WTC11 (cell line): ENCODE measurements around the gene MRPS17.

Experiments
- AFF4 ChIP-seq: sonication (generic); formaldehyde crosslinking; IDR thresholded peaks from 2 replicates; pipeline ENCODE4 v1.8.1; 2023; ENCODE audit warnings: mild to moderate bottlenecking, missing genetic modification reagents, borderline replicate concordance
- ERG ChIP-seq: fragments of 250-450 bp; sonication (Bioruptor Pico); IDR thresholded peaks from 2 replicates; pipeline ENCODE4 v1.8.0; 2021; ENCODE audit warnings: mild to moderate bottlenecking
- GTF2I ChIP-seq: fragments of 250-450 bp; sonication (Bioruptor Pico); conservative IDR thresholded peaks from 2 replicates; pipeline ENCODE4 v1.4.0; 2021; ENCODE audit warnings: mild to moderate bottlenecking
- JUN ChIP-seq: sonication (generic); formaldehyde crosslinking; IDR thresholded peaks from 2 replicates; pipeline ENCODE4 v1.8.0; 2023; ENCODE audit warnings: mild to moderate bottlenecking, missing genetic modification reagents
- NFE2L1 ChIP-seq: sonication (generic); formaldehyde crosslinking; IDR thresholded peaks from 2 replicates; pipeline ENCODE4 v1.8.1; 2023; ENCODE audit warnings: missing genetic modification reagents
- NR2C2 ChIP-seq: sonication (generic); formaldehyde crosslinking; IDR thresholded peaks from 2 replicates; pipeline ENCODE4 v1.8.0; 2022; ENCODE audit warnings: mild to moderate bottlenecking, missing genetic modification reagents
- USF1 ChIP-seq: sonication (generic); formaldehyde crosslinking; IDR thresholded peaks from 2 replicates; pipeline ENCODE4 v1.8.0; 2022; ENCODE audit warnings: mild to moderate bottlenecking, missing genetic modification reagents
- ZNF416 ChIP-seq: fragments of 250-450 bp; sonication (Bioruptor Pico); IDR thresholded peaks from 2 replicates; pipeline ENCODE4 v1.9.0; 2021; ENCODE audit warnings: mild to moderate bottlenecking, inconsistent platforms
- TF ChIP-seq, protein P1 (sequence below): fragments of 200-600 bp; IDR thresholded peaks from 2 replicates; pipeline ENCODE4 v1.8.0; 2022; ENCODE audit warnings: antibody characterized with exemption
- TF ChIP-seq, protein P2 (sequence below): sonication (generic); formaldehyde crosslinking; IDR thresholded peaks from 2 replicates; pipeline ENCODE4 v1.8.1; 2022; ENCODE audit warnings: low read depth, missing genetic modification reagents, borderline replicate concordance
- TF ChIP-seq, protein P3 (sequence below): sonication (generic); formaldehyde crosslinking; IDR thresholded peaks from 2 replicates; pipeline ENCODE4 v1.8.0; 2022; ENCODE audit warnings: missing genetic modification reagents
- TF ChIP-seq, protein P4 (sequence below): sonication (generic); formaldehyde crosslinking; IDR thresholded peaks from 2 replicates; pipeline ENCODE4 v1.8.0; 2022; ENCODE audit warnings: mild to moderate bottlenecking, missing genetic modification reagents
- TF ChIP-seq, protein P5 (sequence below): sonication (generic); formaldehyde crosslinking; IDR thresholded peaks from 2 replicates; pipeline ENCODE4 v1.8.1; 2022; ENCODE audit warnings: low read depth, mild to moderate bottlenecking, moderate library complexity, missing genetic modification reagents, borderline replicate concordance

GRCh38 chr7:55928006-55928767 lies 23.5 kb upstream of the MRPS17 start:
- TF ChIP-seq, protein P1, sequence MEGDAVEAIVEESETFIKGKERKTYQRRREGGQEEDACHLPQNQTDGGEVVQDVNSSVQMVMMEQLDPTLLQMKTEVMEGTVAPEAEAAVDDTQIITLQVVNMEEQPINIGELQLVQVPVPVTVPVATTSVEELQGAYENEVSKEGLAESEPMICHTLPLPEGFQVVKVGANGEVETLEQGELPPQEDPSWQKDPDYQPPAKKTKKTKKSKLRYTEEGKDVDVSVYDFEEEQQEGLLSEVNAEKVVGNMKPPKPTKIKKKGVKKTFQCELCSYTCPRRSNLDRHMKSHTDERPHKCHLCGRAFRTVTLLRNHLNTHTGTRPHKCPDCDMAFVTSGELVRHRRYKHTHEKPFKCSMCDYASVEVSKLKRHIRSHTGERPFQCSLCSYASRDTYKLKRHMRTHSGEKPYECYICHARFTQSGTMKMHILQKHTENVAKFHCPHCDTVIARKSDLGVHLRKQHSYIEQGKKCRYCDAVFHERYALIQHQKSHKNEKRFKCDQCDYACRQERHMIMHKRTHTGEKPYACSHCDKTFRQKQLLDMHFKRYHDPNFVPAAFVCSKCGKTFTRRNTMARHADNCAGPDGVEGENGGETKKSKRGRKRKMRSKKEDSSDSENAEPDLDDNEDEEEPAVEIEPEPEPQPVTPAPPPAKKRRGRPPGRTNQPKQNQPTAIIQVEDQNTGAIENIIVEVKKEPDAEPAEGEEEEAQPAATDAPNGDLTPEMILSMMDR = no peak
- TF ChIP-seq, protein P2, sequence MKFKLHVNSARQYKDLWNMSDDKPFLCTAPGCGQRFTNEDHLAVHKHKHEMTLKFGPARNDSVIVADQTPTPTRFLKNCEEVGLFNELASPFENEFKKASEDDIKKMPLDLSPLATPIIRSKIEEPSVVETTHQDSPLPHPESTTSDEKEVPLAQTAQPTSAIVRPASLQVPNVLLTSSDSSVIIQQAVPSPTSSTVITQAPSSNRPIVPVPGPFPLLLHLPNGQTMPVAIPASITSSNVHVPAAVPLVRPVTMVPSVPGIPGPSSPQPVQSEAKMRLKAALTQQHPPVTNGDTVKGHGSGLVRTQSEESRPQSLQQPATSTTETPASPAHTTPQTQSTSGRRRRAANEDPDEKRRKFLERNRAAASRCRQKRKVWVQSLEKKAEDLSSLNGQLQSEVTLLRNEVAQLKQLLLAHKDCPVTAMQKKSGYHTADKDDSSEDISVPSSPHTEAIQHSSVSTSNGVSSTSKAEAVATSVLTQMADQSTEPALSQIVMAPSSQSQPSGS (CRISPR knock-in tag) = no peak
- no peak for TF ChIP-seq ERG
- TF ChIP-seq ZNF416 (CRISPR knock-in tag) = no peak
- no peak for TF ChIP-seq USF1 (CRISPR knock-in tag)
- TF ChIP-seq, protein P3, sequence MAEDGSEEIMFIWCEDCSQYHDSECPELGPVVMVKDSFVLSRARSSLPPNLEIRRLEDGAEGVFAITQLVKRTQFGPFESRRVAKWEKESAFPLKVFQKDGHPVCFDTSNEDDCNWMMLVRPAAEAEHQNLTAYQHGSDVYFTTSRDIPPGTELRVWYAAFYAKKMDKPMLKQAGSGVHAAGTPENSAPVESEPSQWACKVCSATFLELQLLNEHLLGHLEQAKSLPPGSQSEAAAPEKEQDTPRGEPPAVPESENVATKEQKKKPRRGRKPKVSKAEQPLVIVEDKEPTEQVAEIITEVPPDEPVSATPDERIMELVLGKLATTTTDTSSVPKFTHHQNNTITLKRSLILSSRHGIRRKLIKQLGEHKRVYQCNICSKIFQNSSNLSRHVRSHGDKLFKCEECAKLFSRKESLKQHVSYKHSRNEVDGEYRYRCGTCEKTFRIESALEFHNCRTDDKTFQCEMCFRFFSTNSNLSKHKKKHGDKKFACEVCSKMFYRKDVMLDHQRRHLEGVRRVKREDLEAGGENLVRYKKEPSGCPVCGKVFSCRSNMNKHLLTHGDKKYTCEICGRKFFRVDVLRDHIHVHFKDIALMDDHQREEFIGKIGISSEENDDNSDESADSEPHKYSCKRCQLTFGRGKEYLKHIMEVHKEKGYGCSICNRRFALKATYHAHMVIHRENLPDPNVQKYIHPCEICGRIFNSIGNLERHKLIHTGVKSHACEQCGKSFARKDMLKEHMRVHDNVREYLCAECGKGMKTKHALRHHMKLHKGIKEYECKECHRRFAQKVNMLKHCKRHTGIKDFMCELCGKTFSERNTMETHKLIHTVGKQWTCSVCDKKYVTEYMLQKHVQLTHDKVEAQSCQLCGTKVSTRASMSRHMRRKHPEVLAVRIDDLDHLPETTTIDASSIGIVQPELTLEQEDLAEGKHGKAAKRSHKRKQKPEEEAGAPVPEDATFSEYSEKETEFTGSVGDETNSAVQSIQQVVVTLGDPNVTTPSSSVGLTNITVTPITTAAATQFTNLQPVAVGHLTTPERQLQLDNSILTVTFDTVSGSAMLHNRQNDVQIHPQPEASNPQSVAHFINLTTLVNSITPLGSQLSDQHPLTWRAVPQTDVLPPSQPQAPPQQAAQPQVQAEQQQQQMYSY (CRISPR knock-in tag) = no peak
- no peak for TF ChIP-seq JUN
- TF ChIP-seq NFE2L1 = no peak
- TF ChIP-seq GTF2I (CRISPR knock-in tag) = no peak
- TF ChIP-seq, protein P4, sequence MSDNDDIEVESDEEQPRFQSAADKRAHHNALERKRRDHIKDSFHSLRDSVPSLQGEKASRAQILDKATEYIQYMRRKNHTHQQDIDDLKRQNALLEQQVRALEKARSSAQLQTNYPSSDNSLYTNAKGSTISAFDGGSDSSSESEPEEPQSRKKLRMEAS (CRISPR knock-in tag) = no peak
- no peak for TF ChIP-seq AFF4 (CRISPR knock-in tag)
- no peak for TF ChIP-seq NR2C2 (CRISPR knock-in tag)
- TF ChIP-seq, protein P5, sequence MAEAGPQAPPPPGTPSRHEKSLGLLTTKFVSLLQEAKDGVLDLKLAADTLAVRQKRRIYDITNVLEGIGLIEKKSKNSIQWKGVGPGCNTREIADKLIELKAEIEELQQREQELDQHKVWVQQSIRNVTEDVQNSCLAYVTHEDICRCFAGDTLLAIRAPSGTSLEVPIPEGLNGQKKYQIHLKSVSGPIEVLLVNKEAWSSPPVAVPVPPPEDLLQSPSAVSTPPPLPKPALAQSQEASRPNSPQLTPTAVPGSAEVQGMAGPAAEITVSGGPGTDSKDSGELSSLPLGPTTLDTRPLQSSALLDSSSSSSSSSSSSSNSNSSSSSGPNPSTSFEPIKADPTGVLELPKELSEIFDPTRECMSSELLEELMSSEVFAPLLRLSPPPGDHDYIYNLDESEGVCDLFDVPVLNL (CRISPR knock-in tag) = no peak
